HL-60 (cell line): Measurements from ENCODE around the gene RGL4.

Source experiments
- SPI1 ChIP-seq: IDR thresholded peaks from 2 replicates; pipeline ENCODE4 v1.6.1; 2012; ENCODE audit warnings: low read depth, mild to moderate bottlenecking, borderline replicate concordance
- TF ChIP-seq, protein P1 (sequence below): IDR thresholded peaks from one replicate; pipeline ENCODE4 v1.5.1; 2011; ENCODE audit warnings: low read length, control low read depth, inconsistent platforms; ENCODE audit not compliant: insufficient read depth
- TF ChIP-seq, protein P2 (sequence below): IDR thresholded peaks from 2 replicates; pipeline ENCODE4 v1.6.1; 2012; ENCODE audit warnings: low read depth; ENCODE audit not compliant: insufficient replicate concordance

- TF ChIP-seq, protein P1, sequence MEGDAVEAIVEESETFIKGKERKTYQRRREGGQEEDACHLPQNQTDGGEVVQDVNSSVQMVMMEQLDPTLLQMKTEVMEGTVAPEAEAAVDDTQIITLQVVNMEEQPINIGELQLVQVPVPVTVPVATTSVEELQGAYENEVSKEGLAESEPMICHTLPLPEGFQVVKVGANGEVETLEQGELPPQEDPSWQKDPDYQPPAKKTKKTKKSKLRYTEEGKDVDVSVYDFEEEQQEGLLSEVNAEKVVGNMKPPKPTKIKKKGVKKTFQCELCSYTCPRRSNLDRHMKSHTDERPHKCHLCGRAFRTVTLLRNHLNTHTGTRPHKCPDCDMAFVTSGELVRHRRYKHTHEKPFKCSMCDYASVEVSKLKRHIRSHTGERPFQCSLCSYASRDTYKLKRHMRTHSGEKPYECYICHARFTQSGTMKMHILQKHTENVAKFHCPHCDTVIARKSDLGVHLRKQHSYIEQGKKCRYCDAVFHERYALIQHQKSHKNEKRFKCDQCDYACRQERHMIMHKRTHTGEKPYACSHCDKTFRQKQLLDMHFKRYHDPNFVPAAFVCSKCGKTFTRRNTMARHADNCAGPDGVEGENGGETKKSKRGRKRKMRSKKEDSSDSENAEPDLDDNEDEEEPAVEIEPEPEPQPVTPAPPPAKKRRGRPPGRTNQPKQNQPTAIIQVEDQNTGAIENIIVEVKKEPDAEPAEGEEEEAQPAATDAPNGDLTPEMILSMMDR = no peak
- TF ChIP-seq SPI1 = no peak
- TF ChIP-seq, protein P2, sequence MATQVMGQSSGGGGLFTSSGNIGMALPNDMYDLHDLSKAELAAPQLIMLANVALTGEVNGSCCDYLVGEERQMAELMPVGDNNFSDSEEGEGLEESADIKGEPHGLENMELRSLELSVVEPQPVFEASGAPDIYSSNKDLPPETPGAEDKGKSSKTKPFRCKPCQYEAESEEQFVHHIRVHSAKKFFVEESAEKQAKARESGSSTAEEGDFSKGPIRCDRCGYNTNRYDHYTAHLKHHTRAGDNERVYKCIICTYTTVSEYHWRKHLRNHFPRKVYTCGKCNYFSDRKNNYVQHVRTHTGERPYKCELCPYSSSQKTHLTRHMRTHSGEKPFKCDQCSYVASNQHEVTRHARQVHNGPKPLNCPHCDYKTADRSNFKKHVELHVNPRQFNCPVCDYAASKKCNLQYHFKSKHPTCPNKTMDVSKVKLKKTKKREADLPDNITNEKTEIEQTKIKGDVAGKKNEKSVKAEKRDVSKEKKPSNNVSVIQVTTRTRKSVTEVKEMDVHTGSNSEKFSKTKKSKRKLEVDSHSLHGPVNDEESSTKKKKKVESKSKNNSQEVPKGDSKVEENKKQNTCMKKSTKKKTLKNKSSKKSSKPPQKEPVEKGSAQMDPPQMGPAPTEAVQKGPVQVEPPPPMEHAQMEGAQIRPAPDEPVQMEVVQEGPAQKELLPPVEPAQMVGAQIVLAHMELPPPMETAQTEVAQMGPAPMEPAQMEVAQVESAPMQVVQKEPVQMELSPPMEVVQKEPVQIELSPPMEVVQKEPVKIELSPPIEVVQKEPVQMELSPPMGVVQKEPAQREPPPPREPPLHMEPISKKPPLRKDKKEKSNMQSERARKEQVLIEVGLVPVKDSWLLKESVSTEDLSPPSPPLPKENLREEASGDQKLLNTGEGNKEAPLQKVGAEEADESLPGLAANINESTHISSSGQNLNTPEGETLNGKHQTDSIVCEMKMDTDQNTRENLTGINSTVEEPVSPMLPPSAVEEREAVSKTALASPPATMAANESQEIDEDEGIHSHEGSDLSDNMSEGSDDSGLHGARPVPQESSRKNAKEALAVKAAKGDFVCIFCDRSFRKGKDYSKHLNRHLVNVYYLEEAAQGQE = no peak
Measured at GRCh38 chr22:23651676-23652075, 39.1 kb upstream of the RGL4 start.
